Astrocyte of the cerebellum (primary cell): ENCODE data around the gene LINC00305.

Source experiments
- DNase-seq: peaks from one replicate; pipeline ENCODE4 v3.0.0-alpha.2; 2011; ENCODE audit warnings: low read depth
- H3K4me3 ChIP-seq: 2 replicates; pipeline ENCODE4 v1.5.1; 2011; ENCODE audit warnings: mild to moderate bottlenecking, low read depth, low read length, moderate library complexity
- CTCF ChIP-seq: IDR thresholded peaks from 2 replicates; pipeline ENCODE4 v1.5.1; 2012; ENCODE audit warnings: low read length, low read depth, moderate library complexity, mild to moderate bottlenecking; ENCODE audit errors: missing control alignments
- in situ Hi-C: cut with HindIII; loops from 2 replicates; pipeline ENCODE4 v1.10.0; 2017; ENCODE audit warnings: low sequenced_read_pairs

The LINC00305 gene

GRCh38 chr18:64053246-64053645, 95.6 kb downstream of the LINC00305 start:
- DNase-seq = no peak
- H3K4me3 ChIP-seq = no peak overlapping the region
- no peak for TF ChIP-seq CTCF
- in situ Hi-C loops = no loop called here

GRCh38 chr18:64052772-64053171, 96.1 kb downstream of the LINC00305 start:
- in situ Hi-C loops = no loop called here
- H3K4me3 ChIP-seq = no peak overlapping the region
- no peak for TF ChIP-seq CTCF
- no peak for DNase-seq

GRCh38 chr18:64044616-64045015, 104.3 kb downstream of the LINC00305 start:
- no peak overlapping the region for H3K4me3 ChIP-seq
- no peak for DNase-seq
- TF ChIP-seq CTCF = no peak
- in situ Hi-C loops = no loop called here

GRCh38 chr18:64042728-64043358, 106.0 kb downstream of the LINC00305 start:
- in situ Hi-C loops = no loop called here
- H3K4me3 ChIP-seq = no peak overlapping the region
- DNase-seq = no peak
- no peak for TF ChIP-seq CTCF

- TF ChIP-seq CTCF = peak; percentile 54
- no peak overlapping the region for H3K4me3 ChIP-seq
- in situ Hi-C loops = no loop called here
- peak; percentile 34 for DNase-seq
These were observed 111.0 kb downstream of the LINC00305 start for GRCh38 chr18:64037812-64038414.

GRCh38 chr18:64032312-64032711, 116.6 kb downstream of the LINC00305 start:
- no peak for TF ChIP-seq CTCF
- in situ Hi-C loops = no loop called here
- no peak for DNase-seq
- no peak overlapping the region for H3K4me3 ChIP-seq

GRCh38 chr18:64031411-64031810, 117.5 kb downstream of the LINC00305 start:
- no peak overlapping the region for H3K4me3 ChIP-seq
- TF ChIP-seq CTCF = no peak
- DNase-seq = no peak
- in situ Hi-C loops = no loop called here
